CD14-positive monocyte (primary cell): ENCODE measurements around the gene FOXB2. TPM values are rescaled to one million over a fixed set of nuclear protein-coding genes. Genes with fewer than 3 reads are reported as not detected.
A peak's percentile ranks its signal among the peaks of the same experiment; 100 is the strongest.

Source experiments
- DNase-seq, 3 donors: peaks; one replicate each; pipeline ENCODE4 v3.0.0-alpha.2; 2011 to 2022
- H2AFZ ChIP-seq: 2 replicates; pipeline ENCODE4 v1.6.0; 2012; ENCODE audit warnings: mild to moderate bottlenecking, low read depth, low read length, inconsistent platforms; ENCODE audit not compliant: insufficient read depth, poor library complexity, severe bottlenecking
- H3K27ac ChIP-seq, 2 donors: 1 replicate in 1 of 2; 2 replicates in 1 of 2; pipeline ENCODE4 v1.5.1; 2012 to 2013; ENCODE audit warnings: low read length in 2 of 2, control low read depth in 1 of 2, inconsistent platforms in 1 of 2, low read depth in 1 of 2, mild to moderate bottlenecking in 1 of 2
- H3K27me3 ChIP-seq, 2 donors: one replicate each; pipeline versions ENCODE4 v1.6.0 to v1.6.1; 2011 to 2013; ENCODE audit warnings: low read length in 2 of 2; ENCODE audit not compliant: control insufficient read depth in 2 of 2, insufficient read depth in 2 of 2
- H3K36me3 ChIP-seq, 2 donors: replicated peaks in 1 of 2; 1 replicate in 1 of 2; 2 replicates in 1 of 2; pipeline versions ENCODE4 v1.5.1 to v1.6.1; 2012 to 2013; ENCODE audit warnings: low read length in 2 of 2, control low read depth in 1 of 2, inconsistent platforms in 1 of 2, mild to moderate bottlenecking in 1 of 2; ENCODE audit not compliant: insufficient read depth in 2 of 2, control insufficient read depth in 1 of 2
- H3K4me1 ChIP-seq, 2 donors: 1 replicate in 1 of 2; 2 replicates in 1 of 2; pipeline versions ENCODE4 v1.5.1 to v1.6.1; 2012 to 2013; ENCODE audit warnings: low read length in 2 of 2, control low read depth in 1 of 2, inconsistent platforms in 1 of 2, mild to moderate bottlenecking in 1 of 2, moderate library complexity in 1 of 2; ENCODE audit not compliant: insufficient read depth in 2 of 2, control insufficient read depth in 1 of 2
- H3K4me2 ChIP-seq: replicated peaks from 2 replicates; pipeline ENCODE3; 2012; ENCODE audit warnings: low read length, moderate library complexity, mild to moderate bottlenecking; ENCODE audit not compliant: poor library complexity, severe bottlenecking; ENCODE audit errors: extremely low read depth
- H3K4me3 ChIP-seq, 3 experiments: fragments of 200-600 bp in 1 of 3; sonication (generic) in 1 of 3; replicated peaks in 1 of 3; 1 replicate in 2 of 3; 2 replicates in 1 of 3; pipeline ENCODE4 v1.5.1; 2011 to 2013; ENCODE audit warnings: low read length in 3 of 3, mild to moderate bottlenecking in 3 of 3, control low read depth in 2 of 3, low read depth in 2 of 3, inconsistent platforms in 1 of 3, moderate library complexity in 1 of 3
- H3K79me2 ChIP-seq: 2 replicates; pipeline ENCODE4 v1.6.0; 2012; ENCODE audit warnings: mild to moderate bottlenecking, control low read depth, inconsistent platforms, low read length, moderate library complexity; ENCODE audit not compliant: insufficient read depth
- H3K9ac ChIP-seq: 2 replicates; pipeline ENCODE4 v1.6.0; 2017; ENCODE audit warnings: low read length, mild to moderate bottlenecking; ENCODE audit not compliant: insufficient read depth, poor library complexity, severe bottlenecking
- H3K9me3 ChIP-seq, 2 donors: replicated peaks in 1 of 2; 1 replicate in 1 of 2; 2 replicates in 1 of 2; pipeline versions ENCODE4 v1.5.1 to v1.6.1; 2012 to 2013; ENCODE audit warnings: low read length in 2 of 2, control low read depth in 1 of 2; ENCODE audit not compliant: control insufficient read depth in 1 of 2, insufficient read depth in 1 of 2
- H4K20me1 ChIP-seq: 2 replicates; pipeline ENCODE4 v1.6.0; 2012; ENCODE audit warnings: mild to moderate bottlenecking, low read length, control low read depth, moderate library complexity; ENCODE audit not compliant: insufficient read depth
- H3K27ac Mint-ChIP-seq, 7 donors: one replicate each; pipeline ENCODE4 v1.8.0; 2020; ENCODE audit warnings: mild to moderate bottlenecking in 7 of 7, mixed read lengths in 7 of 7, moderate library complexity in 6 of 7, inconsistent platforms in 2 of 7
- H3K27me3 Mint-ChIP-seq, 3 donors: one replicate each; pipeline ENCODE4 v1.8.0; 2021 to 2022; ENCODE audit warnings: low read depth in 3 of 3, mild to moderate bottlenecking in 3 of 3, mixed read lengths in 3 of 3, moderate library complexity in 3 of 3, inconsistent platforms in 1 of 3
- H3K36me3 Mint-ChIP-seq, 2 donors: one replicate each; pipeline ENCODE4 v1.8.0; 2020; ENCODE audit warnings: mixed read lengths in 2 of 2, inconsistent platforms in 1 of 2, mild to moderate bottlenecking in 1 of 2
- H3K4me1 Mint-ChIP-seq: one replicate; pipeline ENCODE4 v1.8.0; 2020; ENCODE audit warnings: mild to moderate bottlenecking, mixed read lengths
- H3K4me3 Mint-ChIP-seq, 2 donors: one replicate each; pipeline ENCODE4 v1.8.0; 2020; ENCODE audit warnings: mild to moderate bottlenecking in 2 of 2, mixed read lengths in 2 of 2, moderate library complexity in 1 of 2
- H3K9me3 Mint-ChIP-seq, 7 donors: one replicate each; pipeline ENCODE4 v1.8.0; 2020 to 2022; ENCODE audit warnings: mixed read lengths in 7 of 7, mild to moderate bottlenecking in 6 of 7, moderate library complexity in 6 of 7, inconsistent platforms in 2 of 7
- WGBS: methylation state at CpG from one replicate; pipeline ENCODE4 v1.1.5; 2013; ENCODE audit warnings: missing lambda C conversion rate; ENCODE audit not compliant: insufficient coverage; 5-methylcytosine and 5-hydroxymethylcytosine counted together
- intact Hi-C, 2 donors: fragments of 100-400 bp; cut with micrococcal nuclease; formaldehyde crosslinking; loops; one replicate each; pipeline versions ENCODE4 v1.15.0 to v1.15.1; 2023
- polyA plus RNA-seq, 3 donors: library from polyadenylated mRNA; depleted of rRNA in 1 of 3; unstranded in 2 of 3; stranded (reverse) in 1 of 3; fragments of 300-500 nt in 2 of 3; fragments of >200 nt in 1 of 3; fragmentation: Illumina TruSeq in 2 of 3; gene quantifications; 1 replicate in 2 of 3; 2 replicates in 1 of 3; pipeline ENCODE4 v1.2.3, GENCODE V29; 2012 to 2021
- TF ChIP-seq, protein P1 (sequence below): fragments of 200-600 bp; IDR thresholded peaks from one replicate; pipeline ENCODE4 v1.8.0; 2022; ENCODE audit warnings: antibody characterized with exemption, mild to moderate bottlenecking

The FOXB2 gene
- polyA plus RNA-seq, 3 donors: not detected

DNA sequence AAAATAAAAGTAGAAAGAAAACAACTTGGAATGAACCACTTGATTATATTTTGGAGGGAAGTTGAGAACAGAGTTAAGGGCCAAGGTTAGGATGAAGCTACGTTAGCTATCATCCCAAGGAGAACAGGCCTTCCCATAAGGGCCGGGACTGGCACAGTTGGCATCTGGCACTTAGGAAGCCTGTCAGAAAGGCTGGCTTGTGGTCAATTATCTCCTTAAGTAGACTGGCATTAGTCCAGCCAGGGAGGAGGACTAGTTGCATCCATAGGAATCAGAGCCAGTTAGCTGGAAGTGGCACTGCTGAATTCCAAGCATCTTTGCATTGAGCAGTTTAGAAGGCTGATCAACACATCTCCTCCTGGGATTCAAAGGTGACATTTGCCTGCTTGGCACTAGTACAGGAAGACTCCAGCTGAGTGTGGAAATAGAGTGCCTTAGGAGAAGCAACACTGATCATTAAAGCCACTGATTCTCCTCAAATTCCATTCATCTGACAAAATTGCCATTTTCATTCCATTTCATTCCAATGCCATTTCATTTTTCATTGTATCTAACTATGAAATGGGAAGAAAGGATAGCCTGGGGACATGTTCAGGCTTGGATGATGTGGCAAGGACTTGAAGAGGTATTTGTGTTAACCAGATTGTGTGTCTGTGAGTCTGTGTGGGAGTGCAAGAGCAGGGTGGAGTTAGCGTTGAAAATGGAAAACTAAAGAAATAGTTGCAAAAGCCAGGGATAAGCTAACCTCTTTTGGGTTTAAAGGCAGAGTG lies 5.5 kb downstream of the FOXB2 start:
- no peaks in the 10 kb centered on the region for H4K20me1 ChIP-seq
- peaks cover 0 to 2% of the 10 kb centered on the region in 2 donors for H3K36me3 Mint-ChIP-seq
- DNase-seq: no peak
- no peak overlapping the region for H3K9ac ChIP-seq
- peaks cover 0 to 20% (median 5%) of the 10 kb centered on the region in 7 donors for H3K9me3 Mint-ChIP-seq
- H3K9me3 ChIP-seq: peaks cover 2 to 33% of the 10 kb centered on the region in 2 donors
- H3K27me3 ChIP-seq: peaks cover 58 to 60% of the 10 kb centered on the region in 2 donors
- peaks cover 55 to 82% (median 70%) of the 10 kb centered on the region in 3 donors for H3K27me3 Mint-ChIP-seq
- H3K4me1 ChIP-seq: peaks cover 4 to 7% of the 10 kb centered on the region in 2 donors
- H2AFZ ChIP-seq: no peak overlapping the region
- intact Hi-C loops: no loop called here
- H3K36me3 ChIP-seq: no peaks in the 10 kb centered on the region
- H3K4me1 Mint-ChIP-seq: peaks cover 21% of the 10 kb centered on the region
- H3K27ac Mint-ChIP-seq: no peak overlapping the region
- H3K79me2 ChIP-seq: no peaks in the 10 kb centered on the region
- no peak overlapping the region for H3K4me2 ChIP-seq
- TF ChIP-seq, protein P1, sequence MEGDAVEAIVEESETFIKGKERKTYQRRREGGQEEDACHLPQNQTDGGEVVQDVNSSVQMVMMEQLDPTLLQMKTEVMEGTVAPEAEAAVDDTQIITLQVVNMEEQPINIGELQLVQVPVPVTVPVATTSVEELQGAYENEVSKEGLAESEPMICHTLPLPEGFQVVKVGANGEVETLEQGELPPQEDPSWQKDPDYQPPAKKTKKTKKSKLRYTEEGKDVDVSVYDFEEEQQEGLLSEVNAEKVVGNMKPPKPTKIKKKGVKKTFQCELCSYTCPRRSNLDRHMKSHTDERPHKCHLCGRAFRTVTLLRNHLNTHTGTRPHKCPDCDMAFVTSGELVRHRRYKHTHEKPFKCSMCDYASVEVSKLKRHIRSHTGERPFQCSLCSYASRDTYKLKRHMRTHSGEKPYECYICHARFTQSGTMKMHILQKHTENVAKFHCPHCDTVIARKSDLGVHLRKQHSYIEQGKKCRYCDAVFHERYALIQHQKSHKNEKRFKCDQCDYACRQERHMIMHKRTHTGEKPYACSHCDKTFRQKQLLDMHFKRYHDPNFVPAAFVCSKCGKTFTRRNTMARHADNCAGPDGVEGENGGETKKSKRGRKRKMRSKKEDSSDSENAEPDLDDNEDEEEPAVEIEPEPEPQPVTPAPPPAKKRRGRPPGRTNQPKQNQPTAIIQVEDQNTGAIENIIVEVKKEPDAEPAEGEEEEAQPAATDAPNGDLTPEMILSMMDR: no peak
- H3K27ac ChIP-seq: no peak overlapping the region
- H3K4me3 ChIP-seq: no peak overlapping the region
- 96% methylated on average over 2 of the region's 3 CpGs for WGBS
- H3K4me3 Mint-ChIP-seq: peak overlapping the region in 1 of 2 donors; percentile 9

DNA sequence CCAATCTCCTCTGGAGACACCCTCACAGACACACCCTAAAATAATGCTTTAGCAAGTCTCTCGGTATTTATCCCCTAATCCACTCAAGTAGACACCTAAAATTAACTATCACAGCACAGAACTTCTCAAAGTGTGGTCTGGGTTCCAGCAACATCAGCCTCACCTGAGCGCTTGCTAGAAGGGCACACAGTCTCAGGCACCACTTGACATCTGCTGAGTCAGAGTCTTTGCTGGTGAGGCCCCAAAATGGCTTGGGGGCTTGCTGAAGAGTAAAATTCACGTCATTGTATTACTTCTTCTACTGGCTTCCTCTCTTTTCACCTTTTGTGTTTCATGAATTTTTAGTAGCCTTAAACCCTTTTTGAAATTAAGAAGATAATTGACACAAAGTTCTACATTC lies 9.0 kb downstream of the FOXB2 start:
- no peaks in the 10 kb centered on the region for H3K4me1 ChIP-seq
- no peaks in the 10 kb centered on the region for H3K79me2 ChIP-seq
- intact Hi-C loops: no loop called here
- TF ChIP-seq, protein P1: no peak
- H3K4me3 ChIP-seq: no peak overlapping the region
- H2AFZ ChIP-seq: no peak overlapping the region
- H3K4me1 Mint-ChIP-seq: no peaks in the 10 kb centered on the region
- H3K4me2 ChIP-seq: no peak overlapping the region
- no peaks in the 10 kb centered on the region for H3K36me3 Mint-ChIP-seq
- DNase-seq: no peak
- no peaks in the 10 kb centered on the region for H4K20me1 ChIP-seq
- H3K27me3 Mint-ChIP-seq: peaks cover 28 to 62% (median 47%) of the 10 kb centered on the region in 3 donors
- H3K4me3 Mint-ChIP-seq: no peak overlapping the region
- H3K9me3 ChIP-seq: peaks cover 2 to 13% of the 10 kb centered on the region in 2 donors
- 90% methylated on average over 2 of the region's 3 CpGs for WGBS
- H3K27ac Mint-ChIP-seq: no peak overlapping the region
- H3K27ac ChIP-seq: no peak overlapping the region
- peaks cover 29% of the 10 kb centered on the region in 2 donors for H3K27me3 ChIP-seq
- no peak overlapping the region for H3K9ac ChIP-seq
- no peaks in the 10 kb centered on the region for H3K36me3 ChIP-seq
- H3K9me3 Mint-ChIP-seq: peaks cover 0 to 6% (median 3%) of the 10 kb centered on the region in 7 donors
